Fibroblast of pulmonary artery (primary cell): Measurements from ENCODE around the gene PCYT2.
A peak's percentile ranks its signal among the peaks of the same experiment; 100 is the strongest.

ENCODE experiments used
- DNase-seq: peaks from one replicate; pipeline ENCODE4 v3.0.0-alpha.2; 2010; ENCODE audit warnings: low read depth
- H3K4me3 ChIP-seq: replicated peaks from 2 replicates; pipeline ENCODE4 v1.5.1; 2011; ENCODE audit warnings: low read depth, mild to moderate bottlenecking, control low read depth, low read length, moderate library complexity
- TF ChIP-seq, protein P1 (sequence below): IDR thresholded peaks from 2 replicates; pipeline ENCODE4 v1.5.1; 2011; ENCODE audit warnings: mild to moderate bottlenecking, control low read depth, low read length, inconsistent platforms; ENCODE audit errors: missing control alignments

The PCYT2 gene

DNA sequence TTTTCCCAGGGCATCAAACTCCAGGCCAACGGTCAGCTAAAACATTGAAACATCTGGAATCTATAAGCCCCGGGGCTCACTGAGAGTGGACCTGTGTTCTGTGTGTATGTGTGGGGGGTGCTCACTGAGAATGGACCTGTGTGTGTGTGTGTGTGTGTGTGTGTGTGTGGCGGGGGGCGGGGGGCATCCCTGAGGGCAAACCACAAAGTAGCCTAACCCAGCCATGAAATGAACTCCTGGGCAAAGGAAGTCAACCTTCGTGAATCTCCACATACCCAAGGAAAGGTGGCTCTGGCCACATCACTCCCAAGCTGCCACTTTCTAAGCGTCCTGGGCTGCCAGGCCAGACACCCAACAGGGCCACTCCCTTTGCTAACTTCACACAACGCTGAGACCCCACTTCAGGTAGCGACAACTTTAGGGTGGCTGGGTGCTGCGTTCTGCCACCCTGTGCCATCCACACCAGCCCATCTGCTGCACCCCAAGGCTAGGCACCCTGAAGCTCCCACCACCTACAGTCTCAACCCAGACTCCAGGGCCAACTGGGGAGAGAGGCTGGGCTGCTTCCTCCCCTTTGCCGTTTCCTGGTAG is 14.8 kb upstream of the PCYT2 start:
- H3K4me3 ChIP-seq, result peak overlapping the region; percentile 85
- no peak for DNase-seq
- TF ChIP-seq, protein P1, sequence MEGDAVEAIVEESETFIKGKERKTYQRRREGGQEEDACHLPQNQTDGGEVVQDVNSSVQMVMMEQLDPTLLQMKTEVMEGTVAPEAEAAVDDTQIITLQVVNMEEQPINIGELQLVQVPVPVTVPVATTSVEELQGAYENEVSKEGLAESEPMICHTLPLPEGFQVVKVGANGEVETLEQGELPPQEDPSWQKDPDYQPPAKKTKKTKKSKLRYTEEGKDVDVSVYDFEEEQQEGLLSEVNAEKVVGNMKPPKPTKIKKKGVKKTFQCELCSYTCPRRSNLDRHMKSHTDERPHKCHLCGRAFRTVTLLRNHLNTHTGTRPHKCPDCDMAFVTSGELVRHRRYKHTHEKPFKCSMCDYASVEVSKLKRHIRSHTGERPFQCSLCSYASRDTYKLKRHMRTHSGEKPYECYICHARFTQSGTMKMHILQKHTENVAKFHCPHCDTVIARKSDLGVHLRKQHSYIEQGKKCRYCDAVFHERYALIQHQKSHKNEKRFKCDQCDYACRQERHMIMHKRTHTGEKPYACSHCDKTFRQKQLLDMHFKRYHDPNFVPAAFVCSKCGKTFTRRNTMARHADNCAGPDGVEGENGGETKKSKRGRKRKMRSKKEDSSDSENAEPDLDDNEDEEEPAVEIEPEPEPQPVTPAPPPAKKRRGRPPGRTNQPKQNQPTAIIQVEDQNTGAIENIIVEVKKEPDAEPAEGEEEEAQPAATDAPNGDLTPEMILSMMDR, result no peak

DNA sequence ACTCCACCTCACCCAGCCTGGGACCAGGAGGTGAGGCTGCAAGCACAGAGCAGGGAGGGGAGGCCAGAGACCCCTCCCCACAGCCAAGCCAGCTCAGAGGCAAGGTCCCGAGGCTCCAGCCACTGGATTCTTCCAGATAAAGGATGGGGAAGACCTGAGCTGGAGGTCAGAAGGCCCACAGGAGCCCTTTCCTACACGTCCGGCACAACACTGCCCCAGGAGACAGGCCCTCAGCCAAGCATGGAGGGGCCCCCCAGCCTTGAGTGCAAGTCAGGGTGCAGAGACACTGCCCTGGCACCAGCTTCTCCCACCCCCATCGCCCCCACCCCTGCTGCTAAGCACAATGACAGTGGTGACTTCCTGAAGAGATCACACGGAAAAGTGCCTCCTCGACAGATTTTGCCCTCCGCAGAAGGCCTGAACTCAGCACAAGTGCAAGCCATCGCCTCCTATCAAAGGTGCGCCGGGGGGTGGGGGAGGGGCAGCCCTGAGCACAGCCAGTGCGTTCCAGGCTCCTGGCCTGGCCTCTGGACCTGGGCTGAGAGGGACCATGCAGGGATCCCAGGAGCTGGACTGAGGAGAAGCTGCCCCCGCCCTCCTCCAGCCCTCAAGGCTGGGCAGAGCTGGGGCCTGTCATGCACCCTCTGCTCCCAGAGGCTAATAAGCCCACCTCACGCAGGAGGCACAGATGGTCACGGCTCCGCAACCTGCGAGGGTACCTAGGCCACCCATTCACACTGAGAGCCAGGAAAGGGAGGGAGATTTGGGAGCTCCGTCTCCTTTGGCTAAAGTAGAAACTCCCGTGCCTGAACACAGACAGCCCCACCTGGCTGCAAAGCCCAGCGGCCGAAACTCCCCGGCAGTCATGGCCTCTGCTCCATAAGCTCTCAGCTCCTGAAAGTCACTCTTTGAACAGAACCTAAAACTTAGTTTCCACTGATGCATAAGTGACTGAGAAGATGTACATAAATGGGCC is 13.6 kb upstream of the PCYT2 start:
- TF ChIP-seq, protein P1, result no peak
- DNase-seq, result no peak
- H3K4me3 ChIP-seq, result no peak overlapping the region

DNA sequence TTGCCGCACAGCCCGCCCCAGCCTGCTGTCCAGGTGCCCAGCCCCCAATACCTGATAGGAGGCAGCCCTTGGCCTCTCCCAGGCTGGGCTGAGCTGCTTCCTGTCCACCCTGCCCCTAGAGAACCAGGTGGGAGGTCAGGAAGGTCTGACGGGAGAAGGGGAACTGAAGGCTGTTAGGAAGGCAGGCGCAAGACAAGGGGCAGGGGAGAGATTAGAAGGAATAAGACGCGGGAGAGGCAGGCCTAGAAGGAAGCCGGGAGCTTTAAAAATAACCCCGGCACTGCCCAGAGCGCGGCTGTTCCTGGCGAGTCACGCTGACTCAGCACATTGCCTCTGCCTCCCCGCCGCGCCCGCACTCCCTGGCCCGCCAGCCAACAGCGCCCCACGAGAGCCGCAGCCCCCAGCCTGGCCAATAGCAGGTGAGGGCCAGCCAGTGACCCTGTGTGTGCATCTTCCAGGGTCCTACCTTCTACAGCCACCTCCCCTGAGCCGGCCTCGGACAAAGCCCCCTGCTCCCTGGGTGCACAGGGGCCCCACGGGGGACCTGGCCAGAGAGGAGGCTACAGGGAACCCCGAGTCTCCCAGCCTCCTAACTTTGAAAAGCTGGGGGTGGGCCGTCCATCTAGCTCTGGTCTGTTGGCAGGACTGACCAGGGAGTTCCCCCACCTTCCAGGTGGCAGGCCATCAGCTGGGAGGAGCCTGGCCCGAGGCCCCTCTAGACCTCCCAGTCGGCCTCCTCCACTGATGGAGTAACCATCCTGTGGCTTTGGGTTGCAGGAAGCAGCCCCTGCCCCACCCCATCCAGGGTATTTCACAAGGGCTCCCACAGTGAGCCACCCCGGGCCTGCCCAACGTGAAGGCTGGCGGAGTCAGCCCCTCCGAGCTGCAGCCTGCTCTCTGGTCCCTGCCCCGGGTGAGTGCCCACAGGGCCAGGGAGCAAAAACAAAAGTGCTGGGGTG is 12.4 kb upstream of the PCYT2 start:
- TF ChIP-seq, protein P1, result no peak
- DNase-seq, result peak; percentile 85
- peak overlapping the region; percentile 52 for H3K4me3 ChIP-seq

DNA sequence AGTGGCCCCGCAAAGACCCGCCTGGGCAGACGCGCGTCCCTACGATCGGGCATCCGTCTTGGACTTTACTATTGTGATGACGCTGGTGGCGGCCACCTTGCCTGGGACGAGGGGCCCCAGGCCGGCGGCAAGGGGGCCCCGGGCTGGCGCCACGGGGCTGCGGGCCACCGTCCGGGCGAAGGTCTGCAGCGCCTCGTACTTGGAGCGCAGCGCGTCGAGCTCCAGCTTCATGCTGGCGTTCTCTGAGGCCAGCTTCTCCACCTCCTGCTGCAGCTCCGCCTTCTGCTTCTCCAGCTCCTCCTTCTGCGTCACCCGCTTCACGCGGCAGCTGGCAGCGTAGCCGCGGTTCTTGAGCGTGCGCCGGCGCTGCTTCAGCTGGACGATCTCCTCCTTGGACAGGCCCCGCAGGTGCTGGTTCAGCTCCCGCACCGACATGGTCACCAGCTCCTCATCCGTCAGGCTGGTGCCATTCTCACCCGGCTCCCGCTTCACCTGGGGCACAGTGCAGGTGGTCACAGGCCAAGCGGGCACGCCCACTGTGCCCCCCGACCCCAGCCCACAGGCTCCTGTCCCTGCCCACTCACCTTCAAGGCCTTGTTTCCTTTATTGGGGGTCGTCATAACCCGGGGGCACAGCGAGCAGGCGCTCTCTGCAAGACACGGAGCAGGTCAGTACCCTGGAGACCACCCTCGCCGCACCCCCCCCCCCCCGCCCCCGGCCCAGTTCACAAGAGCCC is 11.5 kb upstream of the PCYT2 start:
- TF ChIP-seq, protein P1, result no peak
- DNase-seq, result no peak
- peak overlapping the region; percentile 52 for H3K4me3 ChIP-seq

DNA sequence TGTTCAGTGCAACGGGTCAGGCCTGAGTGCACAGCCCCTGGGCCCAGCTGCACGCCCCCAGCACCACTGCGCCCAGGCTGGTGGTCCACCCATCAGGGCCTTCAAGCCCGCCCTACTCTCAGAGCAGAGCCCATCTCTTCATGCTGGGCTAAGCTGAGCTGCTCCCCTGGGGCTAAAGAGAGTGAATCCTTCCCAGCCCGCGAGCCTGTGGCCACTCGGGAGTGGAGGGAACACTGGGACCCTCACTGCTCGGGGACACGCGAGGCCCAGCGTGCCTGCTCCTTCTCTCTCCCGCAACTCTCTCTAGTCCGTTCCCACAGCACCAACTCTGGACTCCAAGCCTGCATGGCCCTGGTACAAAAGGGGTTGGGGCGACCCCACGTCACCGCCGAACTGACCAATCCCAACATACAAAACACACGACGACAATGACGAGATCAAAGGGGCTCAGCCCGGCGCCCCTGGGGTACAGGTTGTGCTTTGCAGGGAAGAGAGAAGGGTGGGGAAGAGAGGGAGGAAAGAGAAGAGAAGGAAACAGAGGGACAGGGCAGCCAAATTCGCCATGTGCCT is 10.9 kb upstream of the PCYT2 start:
- TF ChIP-seq, protein P1, result no peak
- H3K4me3 ChIP-seq, result no peak overlapping the region
- no peak for DNase-seq

DNA sequence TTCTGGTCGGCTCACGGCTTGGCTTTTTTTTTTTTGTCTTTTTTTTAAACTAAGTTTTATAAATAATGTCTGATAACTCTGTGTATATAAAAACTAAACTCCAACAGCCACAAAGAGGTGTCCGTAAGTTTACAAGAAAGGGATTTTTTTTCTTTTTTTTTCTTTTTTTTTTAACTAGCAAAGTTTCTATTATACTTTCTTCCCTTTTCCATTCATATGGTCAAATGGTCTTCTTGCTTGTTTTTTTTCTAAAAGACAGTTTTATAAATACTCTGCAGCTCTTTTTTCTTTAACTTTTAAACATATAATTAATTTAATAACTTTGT is 10.3 kb upstream of the PCYT2 start:
- TF ChIP-seq, protein P1, result no peak
- no peak for DNase-seq
- H3K4me3 ChIP-seq, result no peak overlapping the region
